GM20431 (cell line): ENCODE data around the gene TBC1D28.
"Not testable (repeated sequence)": the region's sequence is repeated elsewhere in the genome, so short reads cannot be mapped to it uniquely, and the experiment has no call there.

ENCODE experiments used
- in situ Hi-C: fragments of 300-500 bp; cut with MseI, MboI; formaldehyde crosslinking; loops from one replicate; pipeline ENCODE4 v1.15.0; 2020; ENCODE audit warnings: low sequenced_read_pairs; ENCODE audit not compliant: unreplicated experiment

The TBC1D28 gene

GRCh38 chr17:18644291-18644690, at the start of gene TBC1D28:
Gene TBC1D28 (minus strand): TSS chr17:18644391. CDS start chr17:18641352, 3,039 bp downstream.
- in situ Hi-C loops: not testable (repeated sequence)

GRCh38 chr17:18682668-18683067, 38.5 kb upstream of the TBC1D28 start:
- in situ Hi-C loops: not testable (repeated sequence)

- in situ Hi-C loops: not testable (repeated sequence)
These were observed 37.8 kb upstream of the TBC1D28 start, which contains the start of gene FOXO3B for GRCh38 chr17:18681767-18682571. Gene FOXO3B (minus strand): TSS chr17:18682314. CDS start chr17:18681651, 663 bp downstream.

GRCh38 chr17:18677381-18677780, 33.2 kb upstream of the TBC1D28 start:
- in situ Hi-C loops: not testable (repeated sequence)

- in situ Hi-C loops: not testable (repeated sequence)
These were observed 32.7 kb upstream of the TBC1D28 start for GRCh38 chr17:18676928-18677327.

GRCh38 chr17:18672395-18673227, 28.4 kb upstream of the TBC1D28 start:
- in situ Hi-C loops: not testable (repeated sequence)

GRCh38 chr17:18668625-18669024, 24.4 kb upstream of the TBC1D28 start:
- in situ Hi-C loops: not testable (repeated sequence)

GRCh38 chr17:18667535-18667934, 23.3 kb upstream of the TBC1D28 start:
- in situ Hi-C loops: not testable (repeated sequence)

GRCh38 chr17:18666326-18666725, 22.1 kb upstream of the TBC1D28 start:
- in situ Hi-C loops: not testable (repeated sequence)

- in situ Hi-C loops: not testable (repeated sequence)
These were observed 17.9 kb upstream of the TBC1D28 start for GRCh38 chr17:18661924-18662624.

- in situ Hi-C loops: not testable (repeated sequence)
These were observed 5.9 kb upstream of the TBC1D28 start for GRCh38 chr17:18650094-18650493.

- in situ Hi-C loops: not testable (repeated sequence)
These were observed 1.1 kb downstream of the TBC1D28 start for GRCh38 chr17:18643124-18643523.

GRCh38 chr17:18638357-18638756, 5.8 kb downstream of the TBC1D28 start:
- in situ Hi-C loops: not testable (repeated sequence)

GRCh38 chr17:18636237-18636636, 8.0 kb downstream of the TBC1D28 start:
- in situ Hi-C loops: not testable (repeated sequence)

- in situ Hi-C loops: not testable (repeated sequence)
These were observed 8.4 kb downstream of the TBC1D28 start for GRCh38 chr17:18635773-18636172.

- in situ Hi-C loops: not testable (repeated sequence)
These were observed 9.5 kb downstream of the TBC1D28 start for GRCh38 chr17:18634550-18635263.

GRCh38 chr17:18626152-18626870, 17.9 kb downstream of the TBC1D28 start:
- in situ Hi-C loops: no loop called here

- in situ Hi-C loops: not testable (repeated sequence)
These were observed 18.6 kb downstream of the TBC1D28 start for GRCh38 chr17:18625509-18626104.
